HEK293 (cell line): ENCODE measurements around the gene DNASE2.

Source experiments
- GLI2 ChIP-seq: fragments of 450-650 bp; formaldehyde crosslinking; IDR thresholded peaks from 2 replicates; pipeline ENCODE4; 2017; ENCODE audit warnings: missing biosample characterization, missing genetic modification characterization, low read depth, borderline replicate concordance
- GLI4 ChIP-seq: fragments of 450-650 bp; formaldehyde crosslinking; IDR thresholded peaks from 2 replicates; pipeline ENCODE4 v1.5.1; 2016; ENCODE audit warnings: missing biosample characterization, missing genetic modification characterization
- HOXC10 ChIP-seq: sonication (generic); formaldehyde crosslinking; IDR thresholded peaks from 2 replicates; pipeline ENCODE4 v1.8.1; 2023; ENCODE audit warnings: mild to moderate bottlenecking, missing genetic modification reagents
- KLF10 ChIP-seq: fragments of 450-650 bp; IDR thresholded peaks from 2 replicates; pipeline ENCODE4 v1.5.1; 2018; ENCODE audit warnings: missing biosample characterization, mild to moderate bottlenecking, missing genetic modification characterization
- KLF8 ChIP-seq: fragments of 450-650 bp; formaldehyde crosslinking; IDR thresholded peaks from 2 replicates; pipeline ENCODE4 v1.5.1; 2016; ENCODE audit warnings: missing biosample characterization, missing genetic modification characterization
- PRDM1 ChIP-seq: fragments of 450-650 bp; formaldehyde crosslinking; IDR thresholded peaks from 2 replicates; pipeline ENCODE4; 2016; ENCODE audit warnings: missing biosample characterization, missing genetic modification characterization
- YY2 ChIP-seq: fragments of 450-650 bp; formaldehyde crosslinking; IDR thresholded peaks from 2 replicates; pipeline ENCODE4 v1.5.1; 2016; ENCODE audit warnings: missing biosample characterization, missing genetic modification characterization
- ZEB2 ChIP-seq: fragments of 450-650 bp; formaldehyde crosslinking; IDR thresholded peaks from 2 replicates; pipeline ENCODE4 v1.5.1; 2016; ENCODE audit warnings: missing biosample characterization, missing genetic modification characterization
- ZNF133 ChIP-seq: fragments of 450-650 bp; formaldehyde crosslinking; IDR thresholded peaks from 2 replicates; pipeline ENCODE4 v1.5.1; 2016; ENCODE audit warnings: missing biosample characterization, missing genetic modification characterization
- ZNF211 ChIP-seq: fragments of 450-650 bp; formaldehyde crosslinking; IDR thresholded peaks from 2 replicates; pipeline ENCODE4 v1.5.1; 2016; ENCODE audit warnings: low read depth, missing biosample characterization, missing genetic modification characterization
- ZNF239 ChIP-seq: fragments of 450-650 bp; formaldehyde crosslinking; IDR thresholded peaks from 2 replicates; pipeline ENCODE4 v1.5.1; 2016; ENCODE audit warnings: missing biosample characterization, missing genetic modification characterization
- ZNF292 ChIP-seq: fragments of 450-650 bp; formaldehyde crosslinking; IDR thresholded peaks from 2 replicates; pipeline ENCODE4 v1.5.1; 2016; ENCODE audit warnings: low read depth, missing biosample characterization, missing genetic modification characterization, borderline replicate concordance
- ZNF324 ChIP-seq: fragments of 450-650 bp; formaldehyde crosslinking; IDR thresholded peaks from 2 replicates; pipeline ENCODE4 v1.5.1; 2016; ENCODE audit warnings: missing biosample characterization, missing genetic modification characterization
- ZNF548 ChIP-seq: fragments of 450-650 bp; formaldehyde crosslinking; IDR thresholded peaks from 2 replicates; pipeline ENCODE4 v1.5.1; 2016; ENCODE audit warnings: missing biosample characterization, missing genetic modification characterization
- ZNF610 ChIP-seq: fragments of 450-650 bp; formaldehyde crosslinking; IDR thresholded peaks from 2 replicates; pipeline ENCODE4 v1.5.1; 2016; ENCODE audit warnings: missing biosample characterization, missing genetic modification characterization, borderline replicate concordance
- ZNF623 ChIP-seq: fragments of 450-650 bp; formaldehyde crosslinking; IDR thresholded peaks from 2 replicates; pipeline ENCODE4 v1.5.1; 2016; ENCODE audit warnings: missing biosample characterization, missing genetic modification characterization
- ZNF624 ChIP-seq: fragments of 450-650 bp; formaldehyde crosslinking; IDR thresholded peaks from 2 replicates; pipeline ENCODE4 v1.5.1; 2017; ENCODE audit warnings: missing biosample characterization, missing genetic modification characterization
- ZNF664 ChIP-seq: fragments of 450-650 bp; formaldehyde crosslinking; IDR thresholded peaks from 2 replicates; pipeline ENCODE4 v1.5.1; 2016; ENCODE audit warnings: missing biosample characterization, missing genetic modification characterization
- ZNF707 ChIP-seq: fragments of 450-650 bp; formaldehyde crosslinking; IDR thresholded peaks from 2 replicates; pipeline ENCODE4 v1.5.1; 2016; ENCODE audit warnings: missing biosample characterization, missing genetic modification characterization
- ZNF768 ChIP-seq: fragments of 450-650 bp; formaldehyde crosslinking; IDR thresholded peaks from 2 replicates; pipeline ENCODE4 v1.5.1; 2018; ENCODE audit warnings: missing biosample characterization, mild to moderate bottlenecking, missing genetic modification characterization
- ZNF837 ChIP-seq: fragments of 450-650 bp; formaldehyde crosslinking; IDR thresholded peaks from 2 replicates; pipeline ENCODE4 v1.5.1; 2016; ENCODE audit warnings: missing biosample characterization, missing genetic modification characterization
- ZNF843 ChIP-seq: fragments of 450-650 bp; formaldehyde crosslinking; IDR thresholded peaks from 2 replicates; pipeline ENCODE4 v1.5.1; 2016; ENCODE audit warnings: missing biosample characterization, missing genetic modification characterization
- ZSCAN23 ChIP-seq: fragments of 450-650 bp; formaldehyde crosslinking; IDR thresholded peaks from 2 replicates; pipeline ENCODE4 v1.5.1; 2016; ENCODE audit warnings: missing biosample characterization, missing genetic modification characterization
- TF ChIP-seq, protein P1 (sequence below): fragments of 450-650 bp; formaldehyde crosslinking; IDR thresholded peaks from 2 replicates; pipeline ENCODE4 v1.5.1; 2016; ENCODE audit warnings: missing biosample characterization, missing genetic modification characterization
- TF ChIP-seq, protein P2 (sequence below): fragments of 450-650 bp; formaldehyde crosslinking; IDR thresholded peaks from 2 replicates; pipeline ENCODE4 v1.5.0; 2017; ENCODE audit warnings: missing biosample characterization, missing genetic modification characterization, borderline replicate concordance
- TF ChIP-seq, protein P3 (sequence below): fragments of 450-650 bp; formaldehyde crosslinking; IDR thresholded peaks from 2 replicates; pipeline ENCODE4 v1.5.1; 2016; ENCODE audit warnings: missing biosample characterization, missing genetic modification characterization, borderline replicate concordance
- TF ChIP-seq, protein P4 (sequence below): fragments of 450-650 bp; formaldehyde crosslinking; IDR thresholded peaks from 2 replicates; pipeline ENCODE4 v1.5.1; 2016; ENCODE audit warnings: missing biosample characterization, missing genetic modification characterization
- TF ChIP-seq, protein P5 (sequence below): fragments of 450-650 bp; formaldehyde crosslinking; IDR thresholded peaks from 2 replicates; pipeline ENCODE4 v1.5.1; 2017; ENCODE audit warnings: missing biosample characterization, missing genetic modification characterization
- TF ChIP-seq, protein P6 (sequence below): fragments of 450-650 bp; formaldehyde crosslinking; optimal IDR thresholded peaks from 2 replicates; pipeline ENCODE3; 2016; ENCODE audit warnings: missing biosample characterization, mild to moderate bottlenecking, missing genetic modification characterization

DNASE2 gene

DNA sequence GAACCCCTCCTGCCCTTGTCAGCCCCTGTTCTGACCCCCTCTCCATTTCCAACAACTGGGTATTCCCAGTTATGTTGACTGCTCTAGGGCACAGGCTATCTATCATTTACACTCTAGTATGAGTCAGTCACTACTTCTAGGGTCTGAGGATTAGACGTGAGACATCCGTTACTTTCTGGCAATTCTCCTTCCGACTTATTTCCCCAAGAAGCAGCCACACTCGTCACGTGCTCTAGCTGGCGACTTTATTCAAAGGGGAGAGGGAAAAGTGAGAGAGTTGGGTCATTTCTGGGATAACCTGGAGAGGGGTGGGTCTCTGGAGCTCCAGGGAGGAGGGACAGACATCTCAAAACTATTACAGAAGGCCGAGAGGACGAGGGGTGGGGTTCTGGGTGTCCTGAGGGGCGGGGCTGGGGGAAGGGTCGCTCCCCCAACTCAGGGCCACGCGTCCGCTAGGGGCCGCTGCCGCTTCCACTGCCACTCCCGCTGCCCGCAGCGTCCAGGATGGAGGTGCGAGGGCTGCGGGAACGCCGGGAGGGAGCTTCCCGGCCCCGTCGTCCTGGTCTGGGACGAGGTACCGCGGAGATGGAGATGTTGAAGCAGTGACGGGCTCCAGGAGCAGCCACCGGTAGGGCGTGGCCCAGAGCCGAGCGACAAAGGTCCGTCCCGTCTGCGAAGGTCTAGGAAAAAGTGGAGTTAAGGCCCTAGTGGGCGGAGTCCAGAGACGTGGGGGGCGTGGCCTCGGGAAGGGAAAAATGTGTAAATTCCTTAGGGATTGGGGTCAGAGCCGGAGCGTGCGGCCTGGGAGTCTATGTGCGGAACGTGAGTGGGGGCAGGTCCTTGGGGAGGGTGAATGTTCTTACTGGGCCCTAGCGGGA lies 55.8 kb downstream of the DNASE2 start (continued):
- no peak for TF ChIP-seq ZNF292 (tag by site-specific recombination)
- TF ChIP-seq ZNF610 (tag by site-specific recombination) = no peak
- TF ChIP-seq YY2 (tag by site-specific recombination) = no peak
- TF ChIP-seq ZNF211 (tag by site-specific recombination) = no peak
- TF ChIP-seq ZNF133 = no peak
- TF ChIP-seq ZNF843 = no peak
- no peak for TF ChIP-seq GLI4
- TF ChIP-seq ZNF837 (tag by site-specific recombination) = no peak
- no peak for TF ChIP-seq ZNF548 (tag by site-specific recombination)
- TF ChIP-seq ZNF239 (tag by site-specific recombination) = no peak
- no peak for TF ChIP-seq ZNF623 (tag by site-specific recombination)
- TF ChIP-seq, protein P1, sequence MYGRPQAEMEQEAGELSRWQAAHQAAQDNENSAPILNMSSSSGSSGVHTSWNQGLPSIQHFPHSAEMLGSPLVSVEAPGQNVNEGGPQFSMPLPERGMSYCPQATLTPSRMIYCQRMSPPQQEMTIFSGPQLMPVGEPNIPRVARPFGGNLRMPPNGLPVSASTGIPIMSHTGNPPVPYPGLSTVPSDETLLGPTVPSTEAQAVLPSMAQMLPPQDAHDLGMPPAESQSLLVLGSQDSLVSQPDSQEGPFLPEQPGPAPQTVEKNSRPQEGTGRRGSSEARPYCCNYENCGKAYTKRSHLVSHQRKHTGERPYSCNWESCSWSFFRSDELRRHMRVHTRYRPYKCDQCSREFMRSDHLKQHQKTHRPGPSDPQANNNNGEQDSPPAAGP (tag by site-specific recombination) = no peak
- TF ChIP-seq ZNF324 (tag by site-specific recombination) = no peak
- TF ChIP-seq ZNF664 = no peak
- no peak for TF ChIP-seq ZNF707 (tag by site-specific recombination)
- TF ChIP-seq, protein P2, sequence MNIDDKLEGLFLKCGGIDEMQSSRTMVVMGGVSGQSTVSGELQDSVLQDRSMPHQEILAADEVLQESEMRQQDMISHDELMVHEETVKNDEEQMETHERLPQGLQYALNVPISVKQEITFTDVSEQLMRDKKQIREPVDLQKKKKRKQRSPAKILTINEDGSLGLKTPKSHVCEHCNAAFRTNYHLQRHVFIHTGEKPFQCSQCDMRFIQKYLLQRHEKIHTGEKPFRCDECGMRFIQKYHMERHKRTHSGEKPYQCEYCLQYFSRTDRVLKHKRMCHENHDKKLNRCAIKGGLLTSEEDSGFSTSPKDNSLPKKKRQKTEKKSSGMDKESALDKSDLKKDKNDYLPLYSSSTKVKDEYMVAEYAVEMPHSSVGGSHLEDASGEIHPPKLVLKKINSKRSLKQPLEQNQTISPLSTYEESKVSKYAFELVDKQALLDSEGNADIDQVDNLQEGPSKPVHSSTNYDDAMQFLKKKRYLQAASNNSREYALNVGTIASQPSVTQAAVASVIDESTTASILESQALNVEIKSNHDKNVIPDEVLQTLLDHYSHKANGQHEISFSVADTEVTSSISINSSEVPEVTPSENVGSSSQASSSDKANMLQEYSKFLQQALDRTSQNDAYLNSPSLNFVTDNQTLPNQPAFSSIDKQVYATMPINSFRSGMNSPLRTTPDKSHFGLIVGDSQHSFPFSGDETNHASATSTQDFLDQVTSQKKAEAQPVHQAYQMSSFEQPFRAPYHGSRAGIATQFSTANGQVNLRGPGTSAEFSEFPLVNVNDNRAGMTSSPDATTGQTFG (tag by site-specific recombination) = no peak
- no peak for TF ChIP-seq PRDM1 (tag by site-specific recombination)
- TF ChIP-seq ZNF768 = no peak
- TF ChIP-seq HOXC10 (CRISPR knock-in tag) = no peak
- TF ChIP-seq, protein P3, sequence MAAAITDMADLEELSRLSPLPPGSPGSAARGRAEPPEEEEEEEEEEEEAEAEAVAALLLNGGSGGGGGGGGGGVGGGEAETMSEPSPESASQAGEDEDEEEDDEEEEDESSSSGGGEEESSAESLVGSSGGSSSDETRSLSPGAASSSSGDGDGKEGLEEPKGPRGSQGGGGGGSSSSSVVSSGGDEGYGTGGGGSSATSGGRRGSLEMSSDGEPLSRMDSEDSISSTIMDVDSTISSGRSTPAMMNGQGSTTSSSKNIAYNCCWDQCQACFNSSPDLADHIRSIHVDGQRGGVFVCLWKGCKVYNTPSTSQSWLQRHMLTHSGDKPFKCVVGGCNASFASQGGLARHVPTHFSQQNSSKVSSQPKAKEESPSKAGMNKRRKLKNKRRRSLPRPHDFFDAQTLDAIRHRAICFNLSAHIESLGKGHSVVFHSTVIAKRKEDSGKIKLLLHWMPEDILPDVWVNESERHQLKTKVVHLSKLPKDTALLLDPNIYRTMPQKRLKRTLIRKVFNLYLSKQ (tag by site-specific recombination) = no peak
- no peak for TF ChIP-seq ZSCAN23
- TF ChIP-seq, protein P4, sequence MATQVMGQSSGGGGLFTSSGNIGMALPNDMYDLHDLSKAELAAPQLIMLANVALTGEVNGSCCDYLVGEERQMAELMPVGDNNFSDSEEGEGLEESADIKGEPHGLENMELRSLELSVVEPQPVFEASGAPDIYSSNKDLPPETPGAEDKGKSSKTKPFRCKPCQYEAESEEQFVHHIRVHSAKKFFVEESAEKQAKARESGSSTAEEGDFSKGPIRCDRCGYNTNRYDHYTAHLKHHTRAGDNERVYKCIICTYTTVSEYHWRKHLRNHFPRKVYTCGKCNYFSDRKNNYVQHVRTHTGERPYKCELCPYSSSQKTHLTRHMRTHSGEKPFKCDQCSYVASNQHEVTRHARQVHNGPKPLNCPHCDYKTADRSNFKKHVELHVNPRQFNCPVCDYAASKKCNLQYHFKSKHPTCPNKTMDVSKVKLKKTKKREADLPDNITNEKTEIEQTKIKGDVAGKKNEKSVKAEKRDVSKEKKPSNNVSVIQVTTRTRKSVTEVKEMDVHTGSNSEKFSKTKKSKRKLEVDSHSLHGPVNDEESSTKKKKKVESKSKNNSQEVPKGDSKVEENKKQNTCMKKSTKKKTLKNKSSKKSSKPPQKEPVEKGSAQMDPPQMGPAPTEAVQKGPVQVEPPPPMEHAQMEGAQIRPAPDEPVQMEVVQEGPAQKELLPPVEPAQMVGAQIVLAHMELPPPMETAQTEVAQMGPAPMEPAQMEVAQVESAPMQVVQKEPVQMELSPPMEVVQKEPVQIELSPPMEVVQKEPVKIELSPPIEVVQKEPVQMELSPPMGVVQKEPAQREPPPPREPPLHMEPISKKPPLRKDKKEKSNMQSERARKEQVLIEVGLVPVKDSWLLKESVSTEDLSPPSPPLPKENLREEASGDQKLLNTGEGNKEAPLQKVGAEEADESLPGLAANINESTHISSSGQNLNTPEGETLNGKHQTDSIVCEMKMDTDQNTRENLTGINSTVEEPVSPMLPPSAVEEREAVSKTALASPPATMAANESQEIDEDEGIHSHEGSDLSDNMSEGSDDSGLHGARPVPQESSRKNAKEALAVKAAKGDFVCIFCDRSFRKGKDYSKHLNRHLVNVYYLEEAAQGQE = no peak
- no peak for TF ChIP-seq ZNF624 (tag by site-specific recombination)
- TF ChIP-seq ZEB2 (tag by site-specific recombination) = no peak
- TF ChIP-seq, protein P5, sequence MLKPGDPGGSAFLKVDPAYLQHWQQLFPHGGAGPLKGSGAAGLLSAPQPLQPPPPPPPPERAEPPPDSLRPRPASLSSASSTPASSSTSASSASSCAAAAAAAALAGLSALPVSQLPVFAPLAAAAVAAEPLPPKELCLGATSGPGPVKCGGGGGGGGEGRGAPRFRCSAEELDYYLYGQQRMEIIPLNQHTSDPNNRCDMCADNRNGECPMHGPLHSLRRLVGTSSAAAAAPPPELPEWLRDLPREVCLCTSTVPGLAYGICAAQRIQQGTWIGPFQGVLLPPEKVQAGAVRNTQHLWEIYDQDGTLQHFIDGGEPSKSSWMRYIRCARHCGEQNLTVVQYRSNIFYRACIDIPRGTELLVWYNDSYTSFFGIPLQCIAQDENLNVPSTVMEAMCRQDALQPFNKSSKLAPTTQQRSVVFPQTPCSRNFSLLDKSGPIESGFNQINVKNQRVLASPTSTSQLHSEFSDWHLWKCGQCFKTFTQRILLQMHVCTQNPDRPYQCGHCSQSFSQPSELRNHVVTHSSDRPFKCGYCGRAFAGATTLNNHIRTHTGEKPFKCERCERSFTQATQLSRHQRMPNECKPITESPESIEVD = no peak
- no peak for TF ChIP-seq GLI2
- TF ChIP-seq, protein P6, sequence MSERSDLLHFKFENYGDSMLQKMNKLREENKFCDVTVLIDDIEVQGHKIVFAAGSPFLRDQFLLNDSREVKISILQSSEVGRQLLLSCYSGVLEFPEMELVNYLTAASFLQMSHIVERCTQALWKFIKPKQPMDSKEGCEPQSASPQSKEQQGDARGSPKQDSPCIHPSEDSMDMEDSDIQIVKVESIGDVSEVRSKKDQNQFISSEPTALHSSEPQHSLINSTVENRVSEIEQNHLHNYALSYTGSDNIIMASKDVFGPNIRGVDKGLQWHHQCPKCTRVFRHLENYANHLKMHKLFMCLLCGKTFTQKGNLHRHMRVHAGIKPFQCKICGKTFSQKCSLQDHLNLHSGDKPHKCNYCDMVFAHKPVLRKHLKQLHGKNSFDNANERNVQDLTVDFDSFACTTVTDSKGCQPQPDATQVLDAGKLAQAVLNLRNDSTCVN = peak; percentile 31
- TF ChIP-seq KLF10 = no peak
- peak; percentile 8; the same call in 1 of the 2 replicates for TF ChIP-seq KLF8 (tag by site-specific recombination)
